ENCODE data around the gene BABAM2.

- TF ChIP-seq EZH2phosphoT487 (conservative IDR thresholded peaks at IDR 0.05; ENCODE audit: low read length): no peak
- TF ChIP-seq, protein P1, sequence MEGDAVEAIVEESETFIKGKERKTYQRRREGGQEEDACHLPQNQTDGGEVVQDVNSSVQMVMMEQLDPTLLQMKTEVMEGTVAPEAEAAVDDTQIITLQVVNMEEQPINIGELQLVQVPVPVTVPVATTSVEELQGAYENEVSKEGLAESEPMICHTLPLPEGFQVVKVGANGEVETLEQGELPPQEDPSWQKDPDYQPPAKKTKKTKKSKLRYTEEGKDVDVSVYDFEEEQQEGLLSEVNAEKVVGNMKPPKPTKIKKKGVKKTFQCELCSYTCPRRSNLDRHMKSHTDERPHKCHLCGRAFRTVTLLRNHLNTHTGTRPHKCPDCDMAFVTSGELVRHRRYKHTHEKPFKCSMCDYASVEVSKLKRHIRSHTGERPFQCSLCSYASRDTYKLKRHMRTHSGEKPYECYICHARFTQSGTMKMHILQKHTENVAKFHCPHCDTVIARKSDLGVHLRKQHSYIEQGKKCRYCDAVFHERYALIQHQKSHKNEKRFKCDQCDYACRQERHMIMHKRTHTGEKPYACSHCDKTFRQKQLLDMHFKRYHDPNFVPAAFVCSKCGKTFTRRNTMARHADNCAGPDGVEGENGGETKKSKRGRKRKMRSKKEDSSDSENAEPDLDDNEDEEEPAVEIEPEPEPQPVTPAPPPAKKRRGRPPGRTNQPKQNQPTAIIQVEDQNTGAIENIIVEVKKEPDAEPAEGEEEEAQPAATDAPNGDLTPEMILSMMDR (IDR thresholded peaks at IDR 0.05; ENCODE audit: insufficient read depth, low read length, poor library complexity, severe bottlenecking): no peak
Measured at GRCh38 chr2:28094739-28095138, 204.2 kb downstream of the BABAM2 start.

All from SU-DHL-6 (cell line).